WTC11 (cell line): ENCODE data around the gene AK5. TPM values are rescaled to one million over a fixed set of nuclear protein-coding genes. Genes with fewer than 3 reads are reported as not detected.

Source experiments
- ATAC-seq: fragments of 200-7000 bp; cut with Tn5 transposase; 2 replicates; pipeline ENCODE4 v1.10.0; 2021; ENCODE audit warnings: mild to moderate bottlenecking, moderate library complexity
- CTCF ChIA-PET: fragments of 300-600 bp; sonication (Branson Sonifier 250); formaldehyde crosslinking; loops from one replicate; lab custom pipeline; 2021; ENCODE audit warnings: antibody characterized with exemption; lab: Charles Lee
- POLR2A ChIA-PET: fragments of 350-600 bp; sonication (Branson Sonifier 250); formaldehyde crosslinking; loops from one replicate; lab custom pipeline; 2021; ENCODE audit warnings: antibody characterized with exemption; lab: Charles Lee
- DNase-seq: peaks from one replicate; pipeline ENCODE4 v3.0.0; 2021; ENCODE audit warnings: low spot score
- H3K27ac Mint-ChIP-seq: 2 replicates; pipeline ENCODE4 v1.8.0; 2021; ENCODE audit warnings: mixed read lengths
- H3K27me3 Mint-ChIP-seq: 2 replicates; pipeline ENCODE4 v1.8.0; 2021; ENCODE audit warnings: low read depth, mild to moderate bottlenecking, moderate library complexity, mixed read lengths
- H3K36me3 Mint-ChIP-seq: 2 replicates; pipeline ENCODE4 v1.8.0; 2021; ENCODE audit warnings: mixed read lengths
- H3K4me1 Mint-ChIP-seq: 2 replicates; pipeline ENCODE4 v1.8.0; 2022; ENCODE audit warnings: mixed read lengths
- H3K4me3 Mint-ChIP-seq: 2 replicates; pipeline ENCODE4 v1.8.0; 2021; ENCODE audit warnings: mild to moderate bottlenecking, moderate library complexity, mixed read lengths
- H3K9me3 Mint-ChIP-seq: 2 replicates; pipeline ENCODE4 v1.8.0; 2021; ENCODE audit warnings: mixed read lengths
- AFF4 ChIP-seq: sonication (generic); formaldehyde crosslinking; IDR thresholded peaks from 2 replicates; pipeline ENCODE4 v1.8.1; 2023; ENCODE audit warnings: mild to moderate bottlenecking, missing genetic modification reagents, borderline replicate concordance
- AR ChIP-seq: fragments of 250-450 bp; sonication (Bioruptor Pico); IDR thresholded peaks from 2 replicates; pipeline ENCODE4 v1.9.0; 2021; ENCODE audit warnings: mild to moderate bottlenecking
- ATF1 ChIP-seq: sonication (generic); formaldehyde crosslinking; IDR thresholded peaks from 2 replicates; pipeline ENCODE4 v1.8.1; 2023; ENCODE audit warnings: mild to moderate bottlenecking, moderate library complexity, missing genetic modification reagents
- CREM ChIP-seq: sonication (generic); formaldehyde crosslinking; IDR thresholded peaks from 2 replicates; pipeline ENCODE4 v1.8.1; 2022; ENCODE audit warnings: mild to moderate bottlenecking, missing genetic modification reagents, moderate library complexity
- ERG ChIP-seq: fragments of 250-450 bp; sonication (Bioruptor Pico); IDR thresholded peaks from 2 replicates; pipeline ENCODE4 v1.8.0; 2021; ENCODE audit warnings: mild to moderate bottlenecking
- ETV6 ChIP-seq: sonication (generic); formaldehyde crosslinking; IDR thresholded peaks from 2 replicates; pipeline ENCODE4 v1.8.1; 2022; ENCODE audit warnings: mild to moderate bottlenecking, missing genetic modification reagents
- HMGA2 ChIP-seq: fragments of 250-450 bp; sonication (Bioruptor Pico); IDR thresholded peaks from 2 replicates; pipeline ENCODE4 v1.4.0; 2021; ENCODE audit warnings: mild to moderate bottlenecking, moderate library complexity
- KAT7 ChIP-seq: sonication (generic); formaldehyde crosslinking; IDR thresholded peaks from 2 replicates; pipeline ENCODE4 v1.8.1; 2023; ENCODE audit warnings: missing genetic modification reagents, mild to moderate bottlenecking, borderline replicate concordance
- NR2C2 ChIP-seq: sonication (generic); formaldehyde crosslinking; IDR thresholded peaks from 2 replicates; pipeline ENCODE4 v1.8.0; 2022; ENCODE audit warnings: mild to moderate bottlenecking, missing genetic modification reagents
- RORB ChIP-seq: fragments of 250-450 bp; sonication (Bioruptor Pico); IDR thresholded peaks from 2 replicates; pipeline ENCODE4 v1.9.0; 2021; ENCODE audit warnings: mild to moderate bottlenecking
- TEAD1 ChIP-seq: sonication (generic); formaldehyde crosslinking; IDR thresholded peaks from 2 replicates; pipeline ENCODE4 v1.8.0; 2022; ENCODE audit warnings: mild to moderate bottlenecking, missing genetic modification reagents
- ZNF121 ChIP-seq: sonication (generic); formaldehyde crosslinking; IDR thresholded peaks from 2 replicates; pipeline ENCODE4 v1.8.0; 2023; ENCODE audit warnings: missing genetic modification reagents
- ZNF219 ChIP-seq: sonication (generic); formaldehyde crosslinking; IDR thresholded peaks from 2 replicates; pipeline ENCODE4 v1.8.0; 2023; ENCODE audit warnings: missing genetic modification reagents, mild to moderate bottlenecking, borderline replicate concordance
- ZNF425 ChIP-seq: fragments of 250-450 bp; sonication (Bioruptor Pico); conservative IDR thresholded peaks from 2 replicates; pipeline ENCODE4 v1.9.0; 2021; ENCODE audit warnings: mild to moderate bottlenecking
- ZNF532 ChIP-seq: fragments of 250-450 bp; sonication (Bioruptor Pico); IDR thresholded peaks from 2 replicates; pipeline ENCODE4 v1.9.0; 2021; ENCODE audit warnings: mild to moderate bottlenecking, borderline replicate concordance
- total RNA-seq: library from RNA; stranded (reverse); gene quantifications from 3 replicates; pipeline ENCODE4 v1.2.3, GENCODE V29; 2021
- TF ChIP-seq, protein P1 (sequence below): sonication (generic); formaldehyde crosslinking; IDR thresholded peaks from 2 replicates; pipeline ENCODE4 v1.8.0; 2022; ENCODE audit warnings: missing genetic modification reagents
- TF ChIP-seq, protein P2 (sequence below): fragments of 250-450 bp; sonication (Bioruptor Pico); IDR thresholded peaks from 2 replicates; pipeline ENCODE4 v1.9.0; 2021; ENCODE audit warnings: moderate library complexity, mild to moderate bottlenecking, inconsistent platforms, borderline replicate concordance
- TF ChIP-seq, protein P3 (sequence below): sonication (generic); formaldehyde crosslinking; conservative IDR thresholded peaks from 2 replicates; pipeline ENCODE4 v1.8.1; 2022; ENCODE audit warnings: mild to moderate bottlenecking, missing genetic modification reagents

Gene AK5
- total RNA-seq, 1 experiment from 2014 or later = 3.0 TPM

- TF ChIP-seq ZNF532 (no peak), ERG (CRISPR knock-in tag) (no peak), ZNF219 (no peak), CREM (CRISPR knock-in tag) (no peak), ETV6 (no peak), HMGA2 (CRISPR knock-in tag) (no peak)
- TF ChIP-seq, protein P1, sequence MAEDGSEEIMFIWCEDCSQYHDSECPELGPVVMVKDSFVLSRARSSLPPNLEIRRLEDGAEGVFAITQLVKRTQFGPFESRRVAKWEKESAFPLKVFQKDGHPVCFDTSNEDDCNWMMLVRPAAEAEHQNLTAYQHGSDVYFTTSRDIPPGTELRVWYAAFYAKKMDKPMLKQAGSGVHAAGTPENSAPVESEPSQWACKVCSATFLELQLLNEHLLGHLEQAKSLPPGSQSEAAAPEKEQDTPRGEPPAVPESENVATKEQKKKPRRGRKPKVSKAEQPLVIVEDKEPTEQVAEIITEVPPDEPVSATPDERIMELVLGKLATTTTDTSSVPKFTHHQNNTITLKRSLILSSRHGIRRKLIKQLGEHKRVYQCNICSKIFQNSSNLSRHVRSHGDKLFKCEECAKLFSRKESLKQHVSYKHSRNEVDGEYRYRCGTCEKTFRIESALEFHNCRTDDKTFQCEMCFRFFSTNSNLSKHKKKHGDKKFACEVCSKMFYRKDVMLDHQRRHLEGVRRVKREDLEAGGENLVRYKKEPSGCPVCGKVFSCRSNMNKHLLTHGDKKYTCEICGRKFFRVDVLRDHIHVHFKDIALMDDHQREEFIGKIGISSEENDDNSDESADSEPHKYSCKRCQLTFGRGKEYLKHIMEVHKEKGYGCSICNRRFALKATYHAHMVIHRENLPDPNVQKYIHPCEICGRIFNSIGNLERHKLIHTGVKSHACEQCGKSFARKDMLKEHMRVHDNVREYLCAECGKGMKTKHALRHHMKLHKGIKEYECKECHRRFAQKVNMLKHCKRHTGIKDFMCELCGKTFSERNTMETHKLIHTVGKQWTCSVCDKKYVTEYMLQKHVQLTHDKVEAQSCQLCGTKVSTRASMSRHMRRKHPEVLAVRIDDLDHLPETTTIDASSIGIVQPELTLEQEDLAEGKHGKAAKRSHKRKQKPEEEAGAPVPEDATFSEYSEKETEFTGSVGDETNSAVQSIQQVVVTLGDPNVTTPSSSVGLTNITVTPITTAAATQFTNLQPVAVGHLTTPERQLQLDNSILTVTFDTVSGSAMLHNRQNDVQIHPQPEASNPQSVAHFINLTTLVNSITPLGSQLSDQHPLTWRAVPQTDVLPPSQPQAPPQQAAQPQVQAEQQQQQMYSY (CRISPR knock-in tag) = no peak
- TF ChIP-seq, protein P2, sequence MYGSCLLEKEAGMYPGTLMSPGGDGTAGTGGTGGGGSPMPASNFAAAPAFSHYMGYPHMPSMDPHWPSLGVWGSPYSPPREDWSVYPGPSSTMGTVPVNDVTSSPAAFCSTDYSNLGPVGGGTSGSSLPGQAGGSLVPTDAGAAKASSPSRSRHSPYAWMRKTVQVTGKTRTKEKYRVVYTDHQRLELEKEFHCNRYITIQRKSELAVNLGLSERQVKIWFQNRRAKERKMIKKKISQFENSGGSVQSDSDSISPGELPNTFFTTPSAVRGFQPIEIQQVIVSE (CRISPR knock-in tag) = no peak
Measured at GRCh38 chr1:77471691-77472090, 189.9 kb downstream of the AK5 start (continued).

DNA sequence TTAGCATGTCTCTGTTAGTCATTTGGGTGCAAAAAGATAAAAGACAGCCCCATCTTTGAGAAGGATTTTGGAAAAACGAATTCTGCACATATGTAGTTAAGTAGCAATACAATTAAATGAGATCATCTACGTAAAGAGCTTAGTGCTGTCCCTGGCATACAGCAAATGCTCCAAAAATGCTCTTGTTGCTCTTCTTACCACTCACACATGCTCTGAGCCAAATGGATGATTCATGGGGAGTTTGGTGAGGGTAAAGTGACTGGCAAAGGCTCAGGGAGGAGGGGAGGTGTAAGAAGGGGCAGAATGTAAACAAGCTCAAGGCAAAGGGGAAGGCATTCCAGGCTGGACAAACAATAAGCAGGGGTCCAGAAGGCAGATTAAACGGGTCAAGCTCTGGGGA is 191.9 kb downstream of the AK5 start:
- Mint-ChIP-seq H3K36me3 (no peaks in the 10 kb centered on the region), H3K4me1 (no peaks in the 10 kb centered on the region), H3K4me3 (no peak overlapping the region), H3K9me3 (peaks cover 10% of the 10 kb centered on the region), H3K27ac (no peak overlapping the region), H3K27me3 (no peaks in the 10 kb centered on the region)
- POLR2A ChIA-PET = no interaction called here
- ATAC-seq (no peak), DNase-seq (no peak)
- CTCF ChIA-PET = no interaction called here
- TF ChIP-seq ZNF425 (CRISPR knock-in tag) (no peak), RORB (CRISPR knock-in tag) (no peak), TEAD1 (no peak), AR (no peak), NR2C2 (no peak), ZNF121 (CRISPR knock-in tag) (no peak), ATF1 (CRISPR knock-in tag) (no peak), AFF4 (no peak), KAT7 (CRISPR knock-in tag) (no peak)
- TF ChIP-seq, protein P3, sequence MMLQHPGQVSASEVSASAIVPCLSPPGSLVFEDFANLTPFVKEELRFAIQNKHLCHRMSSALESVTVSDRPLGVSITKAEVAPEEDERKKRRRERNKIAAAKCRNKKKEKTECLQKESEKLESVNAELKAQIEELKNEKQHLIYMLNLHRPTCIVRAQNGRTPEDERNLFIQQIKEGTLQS = no peak
